ENCODE results near the gene IGFN1.
"Not testable (repeated sequence)": the region's sequence is repeated elsewhere in the genome, so short reads cannot be mapped to it uniquely, and the experiment has no call there.

Gene IGFN1

DNA sequence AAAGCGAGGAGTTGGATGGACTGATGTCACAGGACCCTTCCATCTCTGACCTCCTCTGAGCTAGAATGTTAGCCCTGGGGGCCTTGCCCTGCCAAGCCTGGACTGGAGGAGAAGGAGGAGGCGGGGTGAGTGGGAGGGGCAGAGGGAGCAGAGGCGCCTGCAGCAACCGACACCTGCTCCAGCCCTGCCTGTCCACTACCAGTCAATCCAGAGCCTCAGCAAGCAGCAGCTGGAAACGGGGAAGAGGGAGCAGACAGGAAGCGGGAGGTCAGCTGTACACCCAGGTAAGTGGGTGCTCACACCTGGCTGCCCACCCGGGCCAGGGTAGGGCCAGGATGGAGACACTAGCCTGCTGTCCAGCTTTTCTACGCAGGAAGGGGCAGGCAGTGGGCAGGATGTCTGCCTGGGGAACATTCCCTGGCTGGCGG is at the start of gene IGFN1:
TSS of gene IGFN1 (plus strand) at position 201 of the 428 bp plus-strand sequence. CDS start 2,470 bp downstream, outside the sequence.
- DNase-seq (ENCODE audit: low spot score), result peak; percentile 43

DNA sequence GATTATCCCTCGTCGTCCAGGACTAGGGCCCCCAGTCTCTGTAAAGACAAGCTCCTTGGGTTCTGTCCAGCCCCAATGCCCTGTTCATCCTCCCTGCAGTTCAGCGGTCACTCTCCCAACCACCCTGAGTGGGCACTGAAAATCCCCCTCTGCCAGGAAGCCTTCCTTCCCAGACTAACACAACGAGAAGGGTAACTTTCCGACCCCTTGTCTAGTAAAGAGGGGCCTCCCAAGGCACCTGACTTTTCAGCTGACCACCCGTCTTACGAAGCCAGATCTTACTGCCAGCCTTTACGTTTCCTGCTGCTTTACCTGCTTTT is 49.7 kb upstream of the IGFN1 start:
- no peak for DNase-seq (ENCODE audit: low spot score)

- no peak for DNase-seq (ENCODE audit: low spot score)
Measured at GRCh38 chr1:201141418-201141817, 49.2 kb upstream of the IGFN1 start.

GRCh38 chr1:201142011-201142848 is 48.4 kb upstream of the IGFN1 start:
- no peak for DNase-seq (ENCODE audit: low spot score)

- DNase-seq (ENCODE audit: low spot score), result no peak
Measured at GRCh38 chr1:201142849-201143725, 47.5 kb upstream of the IGFN1 start.

DNA sequence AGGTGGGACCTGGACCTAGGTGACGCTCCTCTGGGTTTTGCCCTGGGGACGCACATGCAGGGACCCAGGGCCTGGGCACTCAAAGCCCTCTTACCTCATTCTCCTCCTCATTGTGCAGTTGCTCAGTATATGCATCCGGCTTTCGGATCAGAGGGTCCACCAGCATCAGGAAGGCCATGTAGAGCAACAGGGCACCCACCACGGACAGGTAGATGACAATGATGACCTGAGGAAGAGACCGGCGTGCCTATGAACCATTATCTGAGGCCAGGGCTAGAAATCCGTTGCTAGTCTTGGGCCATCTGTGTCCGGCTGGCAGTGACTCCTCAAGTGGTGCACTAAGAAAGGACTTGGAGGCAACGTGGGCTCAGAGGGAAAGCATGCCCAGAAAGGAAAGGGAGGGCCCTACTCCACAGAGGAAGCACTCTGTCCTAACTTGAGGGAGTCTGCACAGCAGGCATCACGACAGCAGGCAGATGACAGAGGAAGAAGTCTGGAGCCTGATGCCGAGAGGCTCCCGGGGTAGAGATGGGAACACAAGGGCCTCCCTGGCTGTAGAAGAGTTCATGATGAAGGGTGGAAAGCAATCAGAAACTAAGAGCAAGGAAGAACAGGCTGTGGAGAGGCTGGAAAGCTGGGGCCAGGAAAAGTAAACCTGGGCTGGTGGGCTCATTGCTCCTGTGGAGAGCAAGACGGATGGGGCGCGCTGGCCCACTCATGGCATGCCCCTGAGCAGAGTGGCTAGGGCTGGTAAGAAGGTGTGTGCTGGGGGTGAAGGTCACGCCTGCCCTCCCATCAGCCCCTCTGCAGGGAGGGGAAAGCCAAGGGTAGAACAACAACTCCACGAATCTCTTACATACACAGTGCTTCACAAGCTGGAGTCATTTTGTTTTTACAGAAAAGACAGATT is 46.6 kb upstream of the IGFN1 start:
- DNase-seq (ENCODE audit: low spot score), result no peak

GRCh38 chr1:201144701-201145100 is 45.9 kb upstream of the IGFN1 start:
- no peak for DNase-seq (ENCODE audit: low spot score)

GRCh38 chr1:201145132-201145531 is 45.5 kb upstream of the IGFN1 start:
- DNase-seq (ENCODE audit: low spot score), result no peak

DNA sequence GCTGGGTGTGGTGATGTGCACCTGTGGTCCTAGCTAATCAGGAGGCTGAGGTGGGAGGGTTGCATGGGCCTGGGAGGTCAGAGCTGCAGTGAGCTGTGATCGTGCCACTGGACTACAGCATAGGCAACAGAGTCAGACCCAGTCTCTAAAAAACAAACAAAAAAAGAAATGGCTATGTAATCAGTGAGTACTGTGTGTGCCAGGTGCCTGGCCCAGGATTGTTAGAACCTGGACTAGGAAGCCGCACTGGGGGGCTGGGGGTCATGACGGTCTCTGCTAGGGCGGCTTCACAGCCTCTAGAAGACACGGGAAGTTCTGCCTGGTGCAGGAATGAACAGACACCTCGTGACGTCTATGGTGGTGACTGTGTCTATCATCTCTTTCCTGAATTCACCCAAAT is 44.8 kb upstream of the IGFN1 start:
- no peak for DNase-seq (ENCODE audit: low spot score)

DNA sequence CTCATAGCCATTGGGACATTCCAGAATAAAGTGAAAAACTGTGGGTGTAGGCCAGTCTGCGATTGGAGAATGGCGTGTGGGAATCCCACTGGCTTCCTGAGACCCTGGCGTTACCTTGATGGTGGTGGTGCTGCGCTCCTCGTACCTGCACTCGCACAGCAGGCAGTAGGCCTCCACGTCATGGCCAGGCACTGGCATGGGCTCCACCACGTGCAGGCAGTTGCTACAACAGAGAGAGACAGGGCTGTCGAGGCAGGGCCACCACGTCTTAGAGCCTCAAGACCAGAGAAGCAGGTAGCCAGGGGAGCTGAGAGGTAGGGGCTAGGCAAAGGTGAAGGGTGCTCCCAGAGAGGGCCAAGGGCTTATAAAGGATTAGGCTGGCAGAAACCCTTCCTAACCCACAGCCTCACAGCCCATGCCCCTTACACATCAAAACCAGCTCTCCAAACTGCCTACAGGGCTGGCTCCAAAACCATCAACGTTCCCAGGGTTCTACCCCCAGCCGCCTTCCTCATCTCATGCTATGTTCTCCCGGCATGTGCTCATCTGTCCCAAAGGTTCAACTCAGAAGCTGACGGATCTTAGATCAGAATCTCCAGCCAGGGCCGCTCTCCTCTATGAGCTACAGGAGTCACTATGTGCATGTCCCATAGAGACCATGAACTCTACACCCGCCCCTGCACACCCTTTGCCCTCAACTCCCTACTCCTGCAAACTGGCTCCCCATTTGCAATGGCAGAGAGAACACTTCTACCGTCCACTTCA is 43.8 kb upstream of the IGFN1 start:
- no peak for DNase-seq (ENCODE audit: low spot score)

DNA sequence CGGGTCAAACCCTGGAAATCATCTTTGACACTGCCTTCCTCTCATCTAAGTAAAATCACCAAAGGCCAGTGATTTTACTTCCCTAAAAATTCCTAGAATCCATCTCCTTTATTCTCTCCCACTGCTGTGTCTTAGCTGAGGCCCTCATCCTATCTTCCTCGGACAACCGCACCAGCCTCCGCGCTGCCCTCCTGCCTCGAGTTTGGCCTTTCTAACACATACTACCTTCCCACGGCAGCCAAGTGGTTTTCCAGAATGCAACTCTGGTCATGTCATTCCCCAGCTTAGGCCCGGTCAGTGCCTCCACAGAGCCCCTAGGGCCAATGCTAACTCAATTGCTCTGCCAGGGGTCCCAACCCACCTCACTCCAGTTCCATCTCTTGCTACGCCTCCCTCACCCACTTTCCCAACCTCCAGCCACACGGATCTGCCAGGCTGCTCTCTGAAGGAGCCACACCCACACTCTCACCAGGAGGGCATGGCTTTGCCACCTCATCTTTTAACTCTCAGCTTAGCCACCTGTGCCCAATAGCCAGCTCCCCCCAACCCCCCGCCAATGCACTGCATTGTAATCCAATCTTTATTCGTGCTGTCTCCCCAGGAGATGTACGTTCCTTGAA is 43.1 kb upstream of the IGFN1 start:
- DNase-seq (ENCODE audit: low spot score), result no peak

DNA sequence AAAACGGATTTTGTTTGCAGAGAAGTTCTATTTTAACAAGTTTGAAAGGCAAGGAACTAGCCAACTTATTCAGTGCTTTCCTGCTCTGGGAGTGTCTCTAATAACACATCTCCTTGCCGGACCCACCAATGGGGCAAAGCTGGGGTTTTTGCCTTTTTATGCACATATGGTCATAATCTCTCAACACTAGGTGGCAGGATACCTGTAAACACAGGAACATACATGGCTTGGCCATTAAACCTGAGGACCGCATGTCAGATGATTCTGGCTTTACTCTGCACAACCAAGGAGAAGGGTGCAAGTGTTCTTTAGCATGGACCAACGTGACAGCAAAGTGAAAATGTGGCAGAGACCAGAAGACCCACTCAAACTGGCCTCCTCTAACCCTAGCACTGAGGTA is 41.2 kb upstream of the IGFN1 start:
- peak; percentile 71 for DNase-seq (ENCODE audit: low spot score)

GRCh38 chr1:201153474-201154388 is 36.9 kb upstream of the IGFN1 start:
- peak; percentile 64 for DNase-seq (ENCODE audit: low spot score)

- DNase-seq (ENCODE audit: low spot score), result peak; percentile 88
Measured at GRCh38 chr1:201154389-201155165, 36.0 kb upstream of the IGFN1 start, which contains the start of gene TMEM9. Gene TMEM9, minus strand, starts transcription at chr1:201154474. Its CDS starts 551 bp downstream, at chr1:201153923.

- DNase-seq (ENCODE audit: low spot score), result no peak
Measured at GRCh38 chr1:201155354-201155753, 35.3 kb upstream of the IGFN1 start.

DNA sequence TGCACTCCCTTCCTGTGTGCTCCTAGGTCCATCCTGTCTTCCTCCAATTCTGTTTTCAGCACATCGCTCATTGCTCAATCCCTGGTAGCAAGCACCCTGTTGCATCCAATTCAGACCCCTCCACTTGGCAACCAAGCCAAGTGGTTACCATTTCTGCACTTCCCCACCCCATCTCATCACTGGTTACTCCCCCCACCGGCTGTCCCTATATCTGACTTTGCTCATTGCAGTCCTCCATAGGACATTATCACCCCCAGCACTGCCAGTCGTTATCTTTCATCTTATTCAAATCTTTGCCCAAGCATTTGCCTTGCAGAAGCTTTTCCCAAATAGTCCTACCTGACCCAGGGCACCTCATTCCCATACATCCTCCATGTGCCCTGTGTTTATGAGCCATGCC is 34.3 kb upstream of the IGFN1 start:
- no peak for DNase-seq (ENCODE audit: low spot score)

DNA sequence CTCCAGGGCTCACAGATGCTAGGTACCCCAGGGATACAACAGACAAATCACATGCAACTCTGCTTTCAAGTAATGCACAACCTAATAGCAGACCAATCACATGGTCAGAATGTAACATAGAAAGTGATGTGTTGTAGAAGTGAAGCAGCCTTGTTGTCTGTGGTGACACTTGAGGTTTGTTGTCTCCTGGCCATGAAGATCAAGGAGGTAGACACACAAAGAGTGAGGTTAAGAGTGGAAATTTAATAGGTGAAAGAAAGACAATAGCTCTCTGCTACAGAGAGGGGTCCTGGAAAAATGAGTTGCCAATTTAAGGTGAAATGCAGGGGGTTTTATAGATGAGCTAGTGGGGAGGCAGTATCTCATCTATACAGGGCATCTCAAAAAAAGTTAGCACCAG is 33.8 kb upstream of the IGFN1 start:
- no peak for DNase-seq (ENCODE audit: low spot score)

DNA sequence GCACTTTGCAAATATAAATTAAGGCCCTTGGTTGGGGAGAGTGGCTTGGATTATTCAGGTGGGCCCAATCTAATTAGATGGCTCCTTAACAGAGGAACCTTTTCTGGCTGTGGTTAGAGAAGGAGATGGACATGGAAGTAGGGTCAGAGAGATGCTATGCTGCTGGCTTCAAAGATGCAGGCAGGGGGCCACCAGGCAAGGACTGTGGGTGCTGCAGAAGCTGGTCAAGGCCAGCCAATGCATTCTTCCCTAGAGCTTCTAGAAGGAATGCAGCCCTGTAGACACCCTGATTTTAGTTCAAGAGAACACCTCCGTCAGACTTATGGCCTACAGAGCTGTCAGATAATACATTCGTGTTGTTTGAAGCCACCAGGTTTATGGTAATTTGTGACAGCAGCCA is 32.7 kb upstream of the IGFN1 start:
- DNase-seq (ENCODE audit: low spot score), result no peak

- not testable (repeated sequence) for DNase-seq (ENCODE audit: low spot score)
Measured at GRCh38 chr1:201163036-201163435, 27.6 kb upstream of the IGFN1 start.

Data from HuH-7.5 (cell line).